Vagina (tissue), 2 donors: Measurements from ENCODE around the gene SLC36A3. TPM values are rescaled to one million over a fixed set of nuclear protein-coding genes. Genes with fewer than 3 reads are reported as not detected.

Experiments used
- DNase-seq, 2 donors: peaks; one replicate each; pipeline ENCODE4 v3.0.0-alpha.2; 2017; ENCODE audit errors: extremely low spot score in 2 of 2
- H3K27ac ChIP-seq: fragments of 200-600 bp; sonication (generic); one replicate; pipeline ENCODE4 v1.5.1; 2019
- H3K27me3 ChIP-seq: fragments of 200-600 bp; sonication (generic); one replicate; pipeline ENCODE4 v1.5.1; 2019
- H3K36me3 ChIP-seq, 2 donors: fragments of 200-600 bp; sonication (generic); one replicate each; pipeline ENCODE4 v1.5.1; 2017 to 2019
- H3K4me1 ChIP-seq: fragments of 200-600 bp; sonication (generic); one replicate; pipeline ENCODE4 v1.5.1; 2019
- H3K4me3 ChIP-seq, 2 donors: fragments of 200-600 bp; sonication (generic); 1 replicate in 1 of 2; 2 replicates in 1 of 2; pipeline ENCODE4 v1.5.1; 2016 to 2019
- H3K9me3 ChIP-seq: fragments of 200-600 bp; sonication (generic); one replicate; pipeline ENCODE4 v1.5.1; 2019
- CTCF ChIP-seq, 3 experiments: fragments of 450-650 bp in 2 of 3; fragments of 200-600 bp in 1 of 3; sonication (generic) in 1 of 3; IDR thresholded peaks; one replicate each; pipeline ENCODE4 v1.5.1; 2017 to 2019; ENCODE audit warnings: antibody characterized with exemption in 3 of 3, mild to moderate bottlenecking in 2 of 3, moderate library complexity in 2 of 3
- POLR2A ChIP-seq, 2 donors: fragments of 450-650 bp; IDR thresholded peaks; one replicate each; pipeline ENCODE4 v1.6.1; 2017; ENCODE audit warnings: antibody characterized with exemption in 2 of 2, mild to moderate bottlenecking in 2 of 2, moderate library complexity in 2 of 2
- POLR2AphosphoS5 ChIP-seq, 2 donors: sonication (generic); formaldehyde crosslinking; IDR thresholded peaks; one replicate each; pipeline ENCODE4 v1.9.0; 2017; ENCODE audit warnings: antibody characterized with exemption in 2 of 2, mild to moderate bottlenecking in 2 of 2, low read depth in 1 of 2; ENCODE audit not compliant: insufficient read depth in 1 of 2
- intact Hi-C: fragments of 100-400 bp; cut with DNase I; formaldehyde crosslinking; loops from one replicate; pipeline ENCODE4 v1.15.1; 2023
- total RNA-seq: library from RNA; depleted of rRNA; stranded (reverse); fragments of >200 nt; gene quantifications from one replicate; pipeline ENCODE4 v1.2.3, GENCODE V29; 2016

SLC36A3 gene
- total RNA-seq, 1 donor from 2014 or later, result not detected

- Histone ChIP-seq H3K9me3 (no peaks in the 10 kb centered on the region), H3K36me3 (peaks cover 0 to 3% of the 10 kb centered on the region in 2 donors), H3K4me3 (no peak overlapping the region), H3K27me3 (no peaks in the 10 kb centered on the region), H3K27ac (no peak overlapping the region), H3K4me1 (no peaks in the 10 kb centered on the region)
- DNase-seq, result no peak
- intact Hi-C loops, result no loop called here
- TF ChIP-seq POLR2AphosphoS5 (IDR thresholded peaks at IDR 0.05; ENCODE audit: insufficient read depth in 1 of 2, low read depth in 1 of 2) (no peak), POLR2A (IDR thresholded peaks at IDR 0.05) (no peak), CTCF (IDR thresholded peaks at IDR 0.05) (no peak)
Observed at GRCh38 chr5:151274666-151275065, 28.9 kb downstream of the SLC36A3 start.

- intact Hi-C loops, result no loop called here
- Histone ChIP-seq H3K9me3 (no peaks in the 10 kb centered on the region), H3K4me3 (no peak overlapping the region), H3K4me1 (no peaks in the 10 kb centered on the region), H3K27ac (no peak overlapping the region), H3K36me3 (peaks cover 0 to 32% of the 10 kb centered on the region in 2 donors), H3K27me3 (no peaks in the 10 kb centered on the region)
- no peak for DNase-seq
- TF ChIP-seq CTCF (IDR thresholded peaks at IDR 0.05) (no peak), POLR2A (IDR thresholded peaks at IDR 0.05) (no peak), POLR2AphosphoS5 (IDR thresholded peaks at IDR 0.05; ENCODE audit: insufficient read depth in 1 of 2, low read depth in 1 of 2) (no peak)
Observed at GRCh38 chr5:151271336-151271735, 32.2 kb downstream of the SLC36A3 start.

GRCh38 chr5:151270599-151270998 is 33.0 kb downstream of the SLC36A3 start:
- TF ChIP-seq CTCF (IDR thresholded peaks at IDR 0.05) (no peak), POLR2AphosphoS5 (IDR thresholded peaks at IDR 0.05; ENCODE audit: insufficient read depth in 1 of 2, low read depth in 1 of 2) (no peak), POLR2A (IDR thresholded peaks at IDR 0.05) (no peak)

GRCh38 chr5:151267491-151268260 is 35.9 kb downstream of the SLC36A3 start:
- intact Hi-C loops, result no loop called here

More at GRCh38 chr5:151270599-151270998, 33.0 kb downstream of the SLC36A3 start:
- H3K4me3 ChIP-seq, result no peak overlapping the region
- no peaks in the 10 kb centered on the region for H3K9me3 ChIP-seq
- peaks cover 0 to 39% of the 10 kb centered on the region in 2 donors for H3K36me3 ChIP-seq
- no peaks in the 10 kb centered on the region for H3K4me1 ChIP-seq
- no peak for DNase-seq
- no peak overlapping the region for H3K27ac ChIP-seq
- intact Hi-C loops, result no loop called here
- H3K27me3 ChIP-seq, result no peaks in the 10 kb centered on the region

More at GRCh38 chr5:151267491-151268260, 35.9 kb downstream of the SLC36A3 start:
- DNase-seq, result no peak
- H3K27me3 ChIP-seq, result no peaks in the 10 kb centered on the region
- H3K4me3 ChIP-seq, result no peak overlapping the region
- TF ChIP-seq POLR2A (IDR thresholded peaks at IDR 0.05) (no peak), CTCF (IDR thresholded peaks at IDR 0.05) (no peak), POLR2AphosphoS5 (IDR thresholded peaks at IDR 0.05; ENCODE audit: insufficient read depth in 1 of 2, low read depth in 1 of 2) (no peak)
- peaks cover 0 to 45% of the 10 kb centered on the region in 2 donors for H3K36me3 ChIP-seq
- no peaks in the 10 kb centered on the region for H3K9me3 ChIP-seq
- H3K27ac ChIP-seq, result no peak overlapping the region
- peaks cover 6% of the 10 kb centered on the region for H3K4me1 ChIP-seq
